ENCODE data around the gene RAP1A.

RAP1A gene

DNA sequence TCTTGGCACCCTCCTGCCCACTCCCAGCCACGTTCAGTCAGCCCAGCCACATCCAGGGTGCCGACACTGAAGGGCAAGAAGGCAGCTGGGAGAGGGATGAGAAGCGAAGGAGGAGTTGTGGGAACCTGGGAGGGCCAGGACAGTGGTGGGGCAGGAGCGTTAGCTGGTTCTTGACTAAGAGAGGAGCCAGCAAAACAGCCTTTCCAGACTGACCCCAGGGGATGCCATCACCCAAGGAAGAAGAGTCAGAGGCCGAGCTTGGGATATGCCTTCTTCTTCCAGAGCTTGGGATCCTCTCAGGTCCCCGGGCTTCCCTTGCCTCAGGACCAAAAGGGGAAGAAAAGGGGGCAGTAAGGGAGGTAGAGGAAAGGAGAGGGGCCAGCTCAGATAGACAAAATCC lies 112.4 kb downstream of the RAP1A start:
- H3K9ac ChIP-seq (ENCODE audit: low read depth, low read length): no peak overlapping the region
- H3K4me3 ChIP-seq (ENCODE audit: low read depth, low read length): no peak overlapping the region
- H3K27me3 ChIP-seq (ENCODE audit: control insufficient read depth, insufficient read depth, low read length): no peaks in the 10 kb centered on the region
- peaks cover 23% of the 10 kb centered on the region for H3K36me3 ChIP-seq (ENCODE audit: control insufficient read depth, insufficient read depth, low read length)
- no peaks in the 10 kb centered on the region for H3K9me3 ChIP-seq (ENCODE audit: control insufficient read depth, insufficient read depth, low read length)
- peaks cover 23% of the 10 kb centered on the region for H3K4me1 ChIP-seq (ENCODE audit: control insufficient read depth, insufficient read depth, low read length)
- no peak overlapping the region for H3K27ac ChIP-seq (ENCODE audit: low read depth, low read length)

DNA sequence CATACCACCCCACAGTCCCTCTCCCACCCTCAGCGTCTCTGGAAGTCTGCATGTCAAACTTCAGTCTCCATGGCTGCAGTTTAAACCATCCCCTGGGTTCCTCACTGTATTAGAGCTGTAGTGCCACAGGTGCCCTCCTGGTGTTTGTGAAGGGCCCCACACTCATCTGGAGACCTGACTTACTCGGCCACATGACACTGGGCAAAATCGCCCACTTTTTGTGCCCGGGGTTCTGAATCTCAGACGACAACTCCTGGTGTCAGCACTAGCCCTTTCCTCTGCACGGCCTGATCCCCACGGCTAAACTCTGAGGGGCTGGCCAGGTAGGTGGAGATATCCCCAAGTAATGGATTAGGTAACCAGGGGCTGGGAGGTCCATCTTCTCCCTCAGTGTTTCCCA lies 113.1 kb downstream of the RAP1A start:
- H3K4me1 ChIP-seq (ENCODE audit: control insufficient read depth, insufficient read depth, low read length): peaks cover 31% of the 10 kb centered on the region
- H3K4me3 ChIP-seq (ENCODE audit: low read depth, low read length): no peak overlapping the region
- peaks cover 16% of the 10 kb centered on the region; the same call in 1 of the 2 replicates for H3K36me3 ChIP-seq (ENCODE audit: control insufficient read depth, insufficient read depth, low read length)
- H3K27me3 ChIP-seq (ENCODE audit: control insufficient read depth, insufficient read depth, low read length): no peaks in the 10 kb centered on the region
- no peak overlapping the region for H3K27ac ChIP-seq (ENCODE audit: low read depth, low read length)
- no peaks in the 10 kb centered on the region for H3K9me3 ChIP-seq (ENCODE audit: control insufficient read depth, insufficient read depth, low read length)
- H3K9ac ChIP-seq (ENCODE audit: low read depth, low read length): no peak overlapping the region

- Histone ChIP-seq H3K4me3 (ENCODE audit: low read depth, low read length) (no peak overlapping the region), H3K9ac (ENCODE audit: low read depth, low read length) (no peak overlapping the region), H3K4me1 (ENCODE audit: control insufficient read depth, insufficient read depth, low read length) (peaks cover 35% of the 10 kb centered on the region), H3K27me3 (ENCODE audit: control insufficient read depth, insufficient read depth, low read length) (no peaks in the 10 kb centered on the region), H3K9me3 (ENCODE audit: control insufficient read depth, insufficient read depth, low read length) (no peaks in the 10 kb centered on the region), H3K36me3 (ENCODE audit: control insufficient read depth, insufficient read depth, low read length) (peaks cover 16% of the 10 kb centered on the region; the same call in 1 of the 2 replicates), H3K27ac (ENCODE audit: low read depth, low read length) (no peak overlapping the region)
Observed at GRCh38 chr1:111733183-111733991, 113.8 kb downstream of the RAP1A start.

- Histone ChIP-seq H3K9ac (ENCODE audit: low read depth, low read length) (no peak overlapping the region), H3K27ac (ENCODE audit: low read depth, low read length) (no peak overlapping the region)
Observed at GRCh38 chr1:111733992-111734341, 114.4 kb downstream of the RAP1A start.

GRCh38 chr1:111734426-111734825 lies 114.8 kb downstream of the RAP1A start:
- H3K9me3 ChIP-seq (ENCODE audit: control insufficient read depth, insufficient read depth, low read length): no peaks in the 10 kb centered on the region
- H3K4me3 ChIP-seq (ENCODE audit: low read depth, low read length): no peak overlapping the region
- H3K27me3 ChIP-seq (ENCODE audit: control insufficient read depth, insufficient read depth, low read length): no peaks in the 10 kb centered on the region
- H3K9ac ChIP-seq (ENCODE audit: low read depth, low read length): no peak overlapping the region
- peaks cover 16% of the 10 kb centered on the region; the same call in 1 of the 2 replicates for H3K36me3 ChIP-seq (ENCODE audit: control insufficient read depth, insufficient read depth, low read length)
- no peak overlapping the region for H3K27ac ChIP-seq (ENCODE audit: low read depth, low read length)
- H3K4me1 ChIP-seq (ENCODE audit: control insufficient read depth, insufficient read depth, low read length): peaks cover 35% of the 10 kb centered on the region

More at GRCh38 chr1:111733992-111734341, 114.4 kb downstream of the RAP1A start:
- H3K4me1 ChIP-seq (ENCODE audit: control insufficient read depth, insufficient read depth, low read length): peaks cover 35% of the 10 kb centered on the region
- no peaks in the 10 kb centered on the region for H3K27me3 ChIP-seq (ENCODE audit: control insufficient read depth, insufficient read depth, low read length)
- H3K36me3 ChIP-seq (ENCODE audit: control insufficient read depth, insufficient read depth, low read length): peaks cover 16% of the 10 kb centered on the region; the same call in 1 of the 2 replicates
- H3K4me3 ChIP-seq (ENCODE audit: low read depth, low read length): no peak overlapping the region
- no peaks in the 10 kb centered on the region for H3K9me3 ChIP-seq (ENCODE audit: control insufficient read depth, insufficient read depth, low read length)

- H3K4me3 ChIP-seq (ENCODE audit: low read depth, low read length): no peak overlapping the region
- peaks cover 16% of the 10 kb centered on the region; the same call in 1 of the 2 replicates for H3K36me3 ChIP-seq (ENCODE audit: control insufficient read depth, insufficient read depth, low read length)
- no peak overlapping the region for H3K27ac ChIP-seq (ENCODE audit: low read depth, low read length)
- peaks cover 36% of the 10 kb centered on the region for H3K4me1 ChIP-seq (ENCODE audit: control insufficient read depth, insufficient read depth, low read length)
- H3K27me3 ChIP-seq (ENCODE audit: control insufficient read depth, insufficient read depth, low read length): no peaks in the 10 kb centered on the region
- H3K9me3 ChIP-seq (ENCODE audit: control insufficient read depth, insufficient read depth, low read length): no peaks in the 10 kb centered on the region
- H3K9ac ChIP-seq (ENCODE audit: low read depth, low read length): no peak overlapping the region
Observed at GRCh38 chr1:111734856-111735255, 115.3 kb downstream of the RAP1A start.

- peaks cover 16% of the 10 kb centered on the region; the same call in 1 of the 2 replicates for H3K36me3 ChIP-seq (ENCODE audit: control insufficient read depth, insufficient read depth, low read length)
- peaks cover 34% of the 10 kb centered on the region for H3K4me1 ChIP-seq (ENCODE audit: control insufficient read depth, insufficient read depth, low read length)
- H3K27me3 ChIP-seq (ENCODE audit: control insufficient read depth, insufficient read depth, low read length): no peaks in the 10 kb centered on the region
- no peaks in the 10 kb centered on the region for H3K9me3 ChIP-seq (ENCODE audit: control insufficient read depth, insufficient read depth, low read length)
- H3K27ac ChIP-seq (ENCODE audit: low read depth, low read length): no peak overlapping the region
- no peak overlapping the region for H3K9ac ChIP-seq (ENCODE audit: low read depth, low read length)
- no peak overlapping the region for H3K4me3 ChIP-seq (ENCODE audit: low read depth, low read length)
Observed at GRCh38 chr1:111735321-111735720, 115.7 kb downstream of the RAP1A start.

- peak overlapping the region; percentile 43; the same call in 1 of the 2 replicates for H3K4me3 ChIP-seq (ENCODE audit: low read depth, low read length)
Observed at GRCh38 chr1:111735858-111736544, 116.4 kb downstream of the RAP1A start.

GRCh38 chr1:111736548-111737215 lies 117.1 kb downstream of the RAP1A start:
- H3K4me1 ChIP-seq (ENCODE audit: control insufficient read depth, insufficient read depth, low read length): peaks cover 34% of the 10 kb centered on the region
- no peaks in the 10 kb centered on the region for H3K9me3 ChIP-seq (ENCODE audit: control insufficient read depth, insufficient read depth, low read length)
- no peak overlapping the region for H3K27ac ChIP-seq (ENCODE audit: low read depth, low read length)
- peak overlapping the region; percentile 90 for H3K4me3 ChIP-seq (ENCODE audit: low read depth, low read length)
- peaks cover 7% of the 10 kb centered on the region; the same call in 1 of the 2 replicates for H3K27me3 ChIP-seq (ENCODE audit: control insufficient read depth, insufficient read depth, low read length)
- no peak overlapping the region for H3K9ac ChIP-seq (ENCODE audit: low read depth, low read length)
- peaks cover 16% of the 10 kb centered on the region; the same call in 1 of the 2 replicates for H3K36me3 ChIP-seq (ENCODE audit: control insufficient read depth, insufficient read depth, low read length)

More at GRCh38 chr1:111735858-111736544, 116.4 kb downstream of the RAP1A start:
- Histone ChIP-seq H3K4me1 (ENCODE audit: control insufficient read depth, insufficient read depth, low read length) (peaks cover 34% of the 10 kb centered on the region), H3K9me3 (ENCODE audit: control insufficient read depth, insufficient read depth, low read length) (no peaks in the 10 kb centered on the region), H3K27me3 (ENCODE audit: control insufficient read depth, insufficient read depth, low read length) (peaks cover under 1% of the 10 kb centered on the region; the same call in 1 of the 2 replicates), H3K36me3 (ENCODE audit: control insufficient read depth, insufficient read depth, low read length) (peaks cover 16% of the 10 kb centered on the region; the same call in 1 of the 2 replicates), H3K27ac (ENCODE audit: low read depth, low read length) (peak overlapping the region; percentile 61), H3K9ac (ENCODE audit: low read depth, low read length) (no peak overlapping the region)

GRCh38 chr1:111737216-111738132 lies 117.9 kb downstream of the RAP1A start:
- no peak overlapping the region for H3K27ac ChIP-seq (ENCODE audit: low read depth, low read length)
- peaks cover 34% of the 10 kb centered on the region for H3K4me1 ChIP-seq (ENCODE audit: control insufficient read depth, insufficient read depth, low read length)
- no peaks in the 10 kb centered on the region for H3K9me3 ChIP-seq (ENCODE audit: control insufficient read depth, insufficient read depth, low read length)
- H3K9ac ChIP-seq (ENCODE audit: low read depth, low read length): no peak overlapping the region
- peak overlapping the region; percentile 90 for H3K4me3 ChIP-seq (ENCODE audit: low read depth, low read length)
- H3K27me3 ChIP-seq (ENCODE audit: control insufficient read depth, insufficient read depth, low read length): peaks cover 7% of the 10 kb centered on the region; the same call in 1 of the 2 replicates
- peaks cover 11% of the 10 kb centered on the region; the same call in 1 of the 2 replicates for H3K36me3 ChIP-seq (ENCODE audit: control insufficient read depth, insufficient read depth, low read length)
